ENCODE results near the gene F2.

The F2 gene

GRCh38 chr11:46743693-46744339, 24.8 kb downstream of the F2 start:
- DNase-seq, result no peak

- no peak for DNase-seq
These were observed 26.3 kb downstream of the F2 start for GRCh38 chr11:46745328-46745727.

GRCh38 chr11:46745995-46746394, 27.0 kb downstream of the F2 start:
- no peak for DNase-seq

- no peak for DNase-seq
These were observed 28.1 kb downstream of the F2 start for GRCh38 chr11:46747150-46747549.

- no peak for DNase-seq
These were observed 36.9 kb downstream of the F2 start for GRCh38 chr11:46755962-46756361.

- no peak for DNase-seq
These were observed 40.2 kb downstream of the F2 start for GRCh38 chr11:46759196-46759595.

GRCh38 chr11:46760429-46761128, 41.6 kb downstream of the F2 start:
- no peak for DNase-seq

- DNase-seq, result no peak
These were observed 42.8 kb downstream of the F2 start for GRCh38 chr11:46761807-46762206.

- DNase-seq, result no peak
These were observed 43.2 kb downstream of the F2 start for GRCh38 chr11:46762248-46762647.

GRCh38 chr11:46766656-46767055, 47.6 kb downstream of the F2 start:
- DNase-seq, result no peak

GRCh38 chr11:46769636-46770221, 50.7 kb downstream of the F2 start:
- DNase-seq, result no peak

GRCh38 chr11:46776878-46777277, 57.9 kb downstream of the F2 start:
- DNase-seq, result no peak

GRCh38 chr11:46778416-46778815, 59.4 kb downstream of the F2 start:
- no peak for DNase-seq
